ENCODE data around the gene CDK5. TPM values are rescaled to one million over a fixed set of nuclear protein-coding genes. Genes with fewer than 3 reads are reported as not detected.

CDK5 gene
- total and polyA plus RNA-seq, 9 of the 15 experiments (the other 6 are each of a cell fraction or from before 2014, with no cell fraction given), result 3.2 to 38.0 (median 27.5) TPM

DNA sequence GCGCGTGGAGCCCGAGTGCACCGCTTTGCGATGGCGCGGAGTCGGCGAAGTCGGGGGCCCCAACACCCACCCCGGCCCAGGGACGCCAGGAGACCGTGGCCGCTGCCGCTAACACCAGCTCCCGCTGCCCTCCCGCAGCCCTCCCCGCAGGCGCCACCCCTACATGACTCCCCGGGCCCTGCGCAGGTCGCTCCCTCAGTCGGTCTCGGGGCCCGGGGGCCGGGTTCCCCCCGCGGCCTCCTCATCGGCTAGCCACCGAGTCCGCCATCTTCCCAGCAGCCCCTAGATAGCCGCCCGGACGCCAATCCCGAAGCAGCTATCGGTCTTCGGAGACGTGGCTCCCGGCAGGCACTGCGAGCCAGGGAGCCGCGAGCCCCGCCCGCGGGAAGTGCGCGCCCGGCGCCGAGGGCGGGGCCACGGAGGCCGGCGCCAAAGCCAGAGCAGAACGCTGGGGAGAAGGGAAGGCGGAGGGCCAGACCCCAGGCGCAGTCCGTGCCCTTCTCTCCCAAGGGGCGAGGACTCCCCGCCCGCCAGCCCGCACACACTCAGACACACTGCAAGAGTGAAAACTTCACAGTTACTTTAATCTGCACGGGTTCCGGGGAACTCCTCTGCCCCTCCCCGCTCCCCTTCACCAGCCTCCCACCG, 22.9 kb upstream of the CDK5 start, which contains the start of gene FASTK (continued):
- TF ChIP-seq HDAC1 (IDR thresholded peaks at IDR 0.05) (peak in 1 of 2 experiments; percentile 23; a peak in 2 of 4 replicates), NR2C1 (IDR thresholded peaks at IDR 0.05) (no peak), NR2C1 (tag; IDR thresholded peaks at IDR 0.05) (no peak), THRAP3 (IDR thresholded peaks at IDR 0.05; ENCODE audit: borderline replicate concordance) (no peak), HSF4 (CRISPR knock-in tag; IDR thresholded peaks at IDR 0.05; ENCODE audit: borderline replicate concordance) (no peak), FOXJ2 (tag; IDR thresholded peaks at IDR 0.05) (peak; percentile 15; the same call in 1 of the 2 replicates), ZBTB1 (CRISPR knock-in tag; IDR thresholded peaks at IDR 0.05; ENCODE audit: borderline replicate concordance, low read depth) (no peak; the same call in 1 of the 2 replicates), ZNF133 (CRISPR knock-in tag; IDR thresholded peaks at IDR 0.05) (no peak), ZNF140 (CRISPR knock-in tag; IDR thresholded peaks at IDR 0.05) (no peak), ZNF584 (CRISPR knock-in tag; IDR thresholded peaks at IDR 0.05; ENCODE audit: low read depth) (no peak), GTF2F1 (IDR thresholded peaks at IDR 0.05; ENCODE audit: low read depth, low read length) (peak; percentile 74; the same call in 1 of the 2 replicates), PTRF (tag; IDR thresholded peaks at IDR 0.05) (no peak), GATAD2A (IDR thresholded peaks at IDR 0.05) (peak; percentile 41; the same call in 1 of the 2 replicates), MAZ (CRISPR knock-in tag; conservative IDR thresholded peaks at IDR 0.05 in 1 of 2, IDR thresholded peaks at IDR 0.05 in 1 of 2) (peak; percentile 99), HDGF (IDR thresholded peaks at IDR 0.05) (no peak), SOX6 (IDR thresholded peaks at IDR 0.05) (peak; percentile 63; the same call in 1 of the 2 replicates), ZNF699 (CRISPR knock-in tag; IDR thresholded peaks at IDR 0.05; ENCODE audit: insufficient replicate concordance) (no peak), EHMT2 (IDR thresholded peaks at IDR 0.05) (no peak), ARHGAP35 (IDR thresholded peaks at IDR 0.05; ENCODE audit: partially characterized antibody) (no peak), NR3C1 (CRISPR knock-in tag; IDR thresholded peaks at IDR 0.05) (0 out of 2 replicates have a peak, but pooled peaks have one; percentile 11), ZNF764 (CRISPR knock-in tag; IDR thresholded peaks at IDR 0.05; ENCODE audit: low read depth) (0 out of 2 replicates have a peak, but pooled peaks have one; percentile 17), ZC3H8 (IDR thresholded peaks at IDR 0.05) (no peak)
- TF ChIP-seq, protein P1, sequence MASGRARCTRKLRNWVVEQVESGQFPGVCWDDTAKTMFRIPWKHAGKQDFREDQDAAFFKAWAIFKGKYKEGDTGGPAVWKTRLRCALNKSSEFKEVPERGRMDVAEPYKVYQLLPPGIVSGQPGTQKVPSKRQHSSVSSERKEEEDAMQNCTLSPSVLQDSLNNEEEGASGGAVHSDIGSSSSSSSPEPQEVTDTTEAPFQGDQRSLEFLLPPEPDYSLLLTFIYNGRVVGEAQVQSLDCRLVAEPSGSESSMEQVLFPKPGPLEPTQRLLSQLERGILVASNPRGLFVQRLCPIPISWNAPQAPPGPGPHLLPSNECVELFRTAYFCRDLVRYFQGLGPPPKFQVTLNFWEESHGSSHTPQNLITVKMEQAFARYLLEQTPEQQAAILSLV (tag; IDR thresholded peaks at IDR 0.05), result no peak
- TF ChIP-seq, protein P2, sequence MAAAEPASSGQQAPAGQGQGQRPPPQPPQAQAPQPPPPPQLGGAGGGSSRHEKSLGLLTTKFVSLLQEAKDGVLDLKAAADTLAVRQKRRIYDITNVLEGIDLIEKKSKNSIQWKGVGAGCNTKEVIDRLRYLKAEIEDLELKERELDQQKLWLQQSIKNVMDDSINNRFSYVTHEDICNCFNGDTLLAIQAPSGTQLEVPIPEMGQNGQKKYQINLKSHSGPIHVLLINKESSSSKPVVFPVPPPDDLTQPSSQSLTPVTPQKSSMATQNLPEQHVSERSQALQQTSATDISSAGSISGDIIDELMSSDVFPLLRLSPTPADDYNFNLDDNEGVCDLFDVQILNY (CRISPR knock-in tag; IDR thresholded peaks at IDR 0.05), result no peak
- TF ChIP-seq, protein P3, sequence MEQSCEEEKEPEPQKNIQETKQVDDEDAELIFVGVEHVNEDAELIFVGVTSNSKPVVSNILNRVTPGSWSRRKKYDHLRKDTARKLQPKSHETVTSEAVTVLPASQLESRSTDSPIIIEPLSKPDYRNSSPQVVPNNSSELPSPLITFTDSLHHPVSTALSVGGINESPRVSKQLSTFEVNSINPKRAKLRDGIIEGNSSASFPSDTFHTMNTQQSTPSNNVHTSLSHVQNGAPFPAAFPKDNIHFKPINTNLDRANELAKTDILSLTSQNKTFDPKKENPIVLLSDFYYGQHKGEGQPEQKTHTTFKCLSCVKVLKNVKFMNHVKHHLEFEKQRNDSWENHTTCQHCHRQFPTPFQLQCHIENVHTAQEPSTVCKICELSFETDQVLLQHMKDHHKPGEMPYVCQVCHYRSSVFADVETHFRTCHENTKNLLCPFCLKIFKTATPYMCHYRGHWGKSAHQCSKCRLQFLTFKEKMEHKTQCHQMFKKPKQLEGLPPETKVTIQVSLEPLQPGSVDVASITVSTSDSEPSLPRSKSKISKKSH (CRISPR knock-in tag; IDR thresholded peaks at IDR 0.05), result no peak
- TF ChIP-seq, protein P4, sequence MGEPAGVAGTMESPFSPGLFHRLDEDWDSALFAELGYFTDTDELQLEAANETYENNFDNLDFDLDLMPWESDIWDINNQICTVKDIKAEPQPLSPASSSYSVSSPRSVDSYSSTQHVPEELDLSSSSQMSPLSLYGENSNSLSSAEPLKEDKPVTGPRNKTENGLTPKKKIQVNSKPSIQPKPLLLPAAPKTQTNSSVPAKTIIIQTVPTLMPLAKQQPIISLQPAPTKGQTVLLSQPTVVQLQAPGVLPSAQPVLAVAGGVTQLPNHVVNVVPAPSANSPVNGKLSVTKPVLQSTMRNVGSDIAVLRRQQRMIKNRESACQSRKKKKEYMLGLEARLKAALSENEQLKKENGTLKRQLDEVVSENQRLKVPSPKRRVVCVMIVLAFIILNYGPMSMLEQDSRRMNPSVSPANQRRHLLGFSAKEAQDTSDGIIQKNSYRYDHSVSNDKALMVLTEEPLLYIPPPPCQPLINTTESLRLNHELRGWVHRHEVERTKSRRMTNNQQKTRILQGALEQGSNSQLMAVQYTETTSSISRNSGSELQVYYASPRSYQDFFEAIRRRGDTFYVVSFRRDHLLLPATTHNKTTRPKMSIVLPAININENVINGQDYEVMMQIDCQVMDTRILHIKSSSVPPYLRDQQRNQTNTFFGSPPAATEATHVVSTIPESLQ (CRISPR knock-in tag; IDR thresholded peaks at IDR 0.05), result no peak; the same call in 1 of the 2 replicates

Data from K562 (cell line).